GM10248 (cell line): ENCODE measurements around the gene AEN.

Experiments
- CTCF ChIA-PET: fragments of 300-600 bp; sonication (Branson Sonifier 250); formaldehyde crosslinking; extraction: SDS; loops from one replicate; lab custom pipeline; 2021; ENCODE audit warnings: antibody characterized with exemption; lab: Yijun Ruan, JAX
- POLR2A ChIA-PET: fragments of 350-650 bp; sonication (Branson Sonifier 250); formaldehyde crosslinking; extraction: SDS; loops from one replicate; lab custom pipeline; 2020; ENCODE audit warnings: antibody characterized with exemption; lab: Yijun Ruan, JAX
- DNase-seq: peaks from one replicate; pipeline ENCODE4 v3.0.0; 2012; ENCODE audit errors: extremely low spot score
- CTCF ChIP-seq: IDR thresholded peaks from 2 replicates; pipeline ENCODE4 v1.5.1; 2012; ENCODE audit warnings: mild to moderate bottlenecking, low read depth; ENCODE audit errors: extremely low read depth, missing control alignments, control extremely low read depth

AEN gene

DNA sequence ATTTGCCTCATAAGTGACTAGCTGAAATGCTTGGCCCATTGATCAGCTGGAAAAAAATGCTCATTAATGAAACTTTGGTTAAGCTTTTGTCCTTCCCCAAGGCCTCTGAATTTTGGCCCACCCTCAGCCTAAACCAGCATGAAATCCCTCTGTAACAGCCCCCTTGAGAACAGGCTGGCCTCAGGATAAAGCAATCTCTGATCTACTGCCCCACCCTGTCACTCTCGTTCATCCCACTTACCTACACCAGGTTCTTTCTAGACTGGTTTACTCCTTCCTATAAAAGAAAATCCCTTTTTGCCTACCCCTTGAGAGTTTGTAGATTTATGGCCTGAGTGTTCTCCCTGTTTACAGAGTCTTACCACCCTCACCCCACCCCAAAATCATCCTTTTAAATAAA lies 3.4 kb upstream of the AEN start:
- TF ChIP-seq CTCF, result no peak
- DNase-seq, result no peak
- POLR2A ChIA-PET, result no interaction called here
- CTCF ChIA-PET, result interaction anchor here (1.2 to 2.1 kb wide), 3 partner anchors 9 to 287 kb away, joined by 3 to 5 read pairs (median 4); no protein-coding TSS in a partner anchor

- POLR2A ChIA-PET, result no interaction called here
- CTCF ChIA-PET, result no interaction called here
- TF ChIP-seq CTCF, result no peak
- no peak for DNase-seq
Measured at GRCh38 chr15:88618686-88619085, 2.5 kb upstream of the AEN start.

DNA sequence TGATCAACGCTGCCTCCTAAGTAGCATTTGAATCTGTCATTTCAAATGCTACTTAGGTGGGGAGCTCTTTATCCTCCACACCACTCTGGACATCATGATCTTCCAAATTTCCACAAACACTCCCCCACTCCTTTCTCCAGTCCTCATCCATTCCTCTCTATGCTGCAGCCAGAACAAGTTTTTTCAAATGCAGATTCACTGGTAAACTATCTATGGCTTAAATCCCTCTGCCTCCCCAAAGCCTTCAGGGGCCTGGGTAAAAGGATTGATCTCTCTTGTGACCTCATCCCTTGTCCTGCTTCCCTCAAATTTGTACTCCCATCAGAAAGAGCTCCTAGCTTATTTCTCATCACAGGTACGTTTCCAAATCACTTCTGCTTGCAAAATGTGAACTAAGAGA lies 1.3 kb upstream of the AEN start:
- no peak for TF ChIP-seq CTCF
- POLR2A ChIA-PET, result no interaction called here
- CTCF ChIA-PET, result no interaction called here
- DNase-seq, result no peak

DNA sequence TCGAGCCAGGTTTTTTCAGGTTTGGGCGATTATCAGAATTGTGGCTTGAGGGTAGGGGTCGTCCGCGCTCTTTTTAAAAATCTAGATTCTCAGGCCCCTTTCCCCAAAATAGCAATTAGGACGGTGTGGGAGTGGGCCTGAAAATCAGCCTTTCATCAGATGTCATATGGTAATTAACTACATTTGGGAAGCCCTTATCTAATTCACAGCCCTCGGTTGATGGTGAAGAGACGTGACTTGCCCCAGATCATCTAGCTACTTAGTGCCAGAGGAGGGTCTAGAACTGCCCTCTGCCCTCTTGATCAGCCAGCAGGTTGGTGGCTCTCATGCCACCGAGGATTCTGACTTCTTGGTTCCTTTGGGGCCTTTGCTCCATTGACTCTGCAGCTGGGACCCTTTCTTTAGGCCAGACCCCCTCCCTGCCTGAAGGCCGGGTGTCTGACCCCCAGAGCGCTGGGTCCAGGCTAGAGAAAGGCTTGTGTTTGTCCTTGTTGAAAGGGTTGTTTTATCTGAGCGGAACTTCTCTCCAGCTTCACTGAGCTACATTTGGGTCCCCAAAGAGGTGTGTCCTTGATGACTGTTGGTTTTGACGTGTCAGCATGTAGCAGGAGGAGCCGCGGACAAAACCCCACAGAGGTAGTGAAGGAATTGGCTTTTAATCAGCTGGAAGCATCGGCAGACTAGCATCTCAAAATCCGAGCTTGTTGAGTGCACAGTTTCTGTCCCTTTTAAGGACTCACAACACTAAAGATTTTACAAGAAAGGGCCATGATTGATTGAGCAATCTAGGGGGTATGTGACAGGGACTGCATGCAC lies 857 bp downstream of the AEN start:
- peak; percentile 62 for DNase-seq
- TF ChIP-seq CTCF, result no peak
- ChIA-PET CTCF (interaction anchor here (0.6 to 1.9 kb wide), 9 partner anchors 9 to 93 kb away, joined by 3 to 7 read pairs (median 4); no protein-coding TSS in a partner anchor), POLR2A (interaction anchor here (0.6 to 1.1 kb wide), 2 partner anchors 17 to 1767 kb away, joined by 3 to 4 read pairs; partner anchors contain the start of gene ISG20)

- POLR2A ChIA-PET, result interaction anchor here (0.6 to 1.1 kb wide), 2 partner anchors 16 to 1766 kb away, joined by 3 to 4 read pairs; partner anchors contain the start of gene ISG20
- DNase-seq, result no peak
- CTCF ChIA-PET, result interaction anchor here (0.8 to 1.9 kb wide), 4 partner anchors 8 to 79 kb away, joined by 4 to 7 read pairs (median 4); no protein-coding TSS in a partner anchor
- no peak for TF ChIP-seq CTCF
Measured at GRCh38 chr15:88622605-88622975, 1.4 kb downstream of the AEN start.

- no peak for TF ChIP-seq CTCF
- DNase-seq, result no peak
- POLR2A ChIA-PET, result no interaction called here
- CTCF ChIA-PET, result interaction anchor here (0.8 to 3.1 kb wide), 8 partner anchors 13 to 282 kb away, joined by 3 to 73 read pairs (median 4); partner anchors contain the start of genes HAPLN3 and ISG20
Measured at GRCh38 chr15:88623061-88623460, 1.9 kb downstream of the AEN start.
